Spinal cord (tissue), 10 donors: ENCODE results near the gene C1orf21. TPM values are rescaled to one million over a fixed set of nuclear protein-coding genes. Genes with fewer than 3 reads are reported as not detected.

Experiments used
- DNase-seq, 6 donors: peaks; one replicate each; pipeline versions ENCODE4 v3.0.0 to v3.0.0-alpha.2; 2013 to 2015; ENCODE audit warnings: low spot score in 6 of 6, low read depth in 4 of 6
- H3K27ac ChIP-seq: one replicate; pipeline ENCODE4 v1.5.1; 2013; ENCODE audit warnings: low read depth, low read length, control low read depth
- H3K27me3 ChIP-seq: one replicate; pipeline ENCODE4 v1.6.1; 2013; ENCODE audit warnings: low read length; ENCODE audit not compliant: control insufficient read depth, insufficient read depth
- H3K36me3 ChIP-seq: one replicate; pipeline ENCODE4 v1.6.1; 2013; ENCODE audit warnings: low read length; ENCODE audit not compliant: control insufficient read depth, insufficient read depth
- H3K4me1 ChIP-seq: one replicate; pipeline ENCODE4 v1.6.1; 2013; ENCODE audit warnings: low read length; ENCODE audit not compliant: control insufficient read depth, insufficient read depth
- H3K4me3 ChIP-seq: one replicate; pipeline ENCODE4 v1.5.1; 2013; ENCODE audit warnings: low read depth, low read length, control low read depth
- H3K9me3 ChIP-seq: one replicate; pipeline ENCODE4 v1.6.1; 2013; ENCODE audit warnings: low read length; ENCODE audit not compliant: control insufficient read depth, insufficient read depth
- WGBS: methylation state at CpG from one replicate; pipeline ENCODE4 v1.1.5; 2013; ENCODE audit warnings: missing lambda C conversion rate; ENCODE audit not compliant: insufficient coverage; 5-methylcytosine and 5-hydroxymethylcytosine counted together
- polyA plus RNA-seq, 2 donors: library from polyadenylated mRNA; unstranded; fragments of 120-200 nt; gene quantifications; one replicate each; pipeline ENCODE4 v1.2.1, GENCODE V29; 2013; ENCODE audit not compliant: insufficient read length in 2 of 2
- total RNA-seq, 2 donors: library from RNA; depleted of rRNA in 1 of 2; stranded (reverse); fragments of 120-200 nt in 1 of 2; fragments of >200 nt in 1 of 2; gene quantifications; one replicate each; pipeline versions ENCODE4 v1.2.3 to v1.2.4, GENCODE V29; 2013 to 2014
- donor health status: healthy.

C1orf21 gene
- total and polyA plus RNA-seq, 4 donors, result 17.6 to 55.5 (median 31.9) TPM

DNA sequence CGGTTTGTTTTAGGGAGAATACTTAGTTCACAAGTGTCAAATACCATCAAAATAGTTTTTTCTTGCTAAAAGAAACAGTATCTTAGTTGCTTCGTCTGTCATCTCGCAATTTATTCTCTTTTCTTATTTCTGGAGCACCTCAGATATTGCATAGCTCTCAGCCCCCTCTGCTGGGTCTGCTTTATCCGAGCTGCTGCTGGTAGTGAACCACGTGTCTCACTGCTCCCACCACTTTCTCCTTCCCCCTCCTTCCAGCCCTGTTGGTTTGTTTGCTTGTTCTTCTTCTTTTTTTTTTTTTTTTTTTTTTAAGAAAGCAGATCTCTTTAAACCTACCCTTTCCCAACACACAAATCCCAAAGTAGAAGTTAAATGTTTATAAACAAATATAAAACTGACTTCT lies 197.0 kb downstream of the C1orf21 start:
- no peaks in the 10 kb centered on the region for H3K36me3 ChIP-seq
- no peak overlapping the region for H3K27ac ChIP-seq
- H3K9me3 ChIP-seq, result no peaks in the 10 kb centered on the region
- WGBS, result 61% methylated on average over 2 of the region's 5 CpGs
- no peaks in the 10 kb centered on the region for H3K4me1 ChIP-seq
- peak in 1 of 6 donors; percentile 42 for DNase-seq
- H3K4me3 ChIP-seq, result no peak overlapping the region
- no peaks in the 10 kb centered on the region for H3K27me3 ChIP-seq

DNA sequence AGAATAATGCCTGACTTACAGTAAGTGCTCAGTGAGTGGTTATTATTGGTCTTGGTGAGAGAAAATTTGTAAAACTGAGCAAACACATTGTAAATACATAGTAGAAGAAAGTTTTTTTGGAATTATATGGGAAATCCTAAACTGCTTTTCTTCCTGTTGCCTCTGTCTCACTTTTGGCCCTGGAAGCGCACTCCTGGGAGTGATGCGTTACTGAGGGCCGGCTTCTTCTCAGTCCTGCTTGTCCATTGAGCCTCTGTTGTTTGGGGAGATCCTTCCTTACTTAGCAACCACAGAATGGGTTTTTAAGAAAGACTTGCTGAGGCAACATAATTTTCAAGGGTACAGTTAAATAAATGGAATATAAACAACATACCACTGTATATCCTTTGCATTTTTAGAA lies 201.9 kb downstream of the C1orf21 start:
- WGBS, result no CpG with 5 or more reads among the region's 3 CpGs
- Histone ChIP-seq H3K4me1 (no peaks in the 10 kb centered on the region), H3K27me3 (no peaks in the 10 kb centered on the region), H3K27ac (no peak overlapping the region), H3K36me3 (no peaks in the 10 kb centered on the region), H3K4me3 (no peak overlapping the region), H3K9me3 (no peaks in the 10 kb centered on the region)
- no peak for DNase-seq

DNA sequence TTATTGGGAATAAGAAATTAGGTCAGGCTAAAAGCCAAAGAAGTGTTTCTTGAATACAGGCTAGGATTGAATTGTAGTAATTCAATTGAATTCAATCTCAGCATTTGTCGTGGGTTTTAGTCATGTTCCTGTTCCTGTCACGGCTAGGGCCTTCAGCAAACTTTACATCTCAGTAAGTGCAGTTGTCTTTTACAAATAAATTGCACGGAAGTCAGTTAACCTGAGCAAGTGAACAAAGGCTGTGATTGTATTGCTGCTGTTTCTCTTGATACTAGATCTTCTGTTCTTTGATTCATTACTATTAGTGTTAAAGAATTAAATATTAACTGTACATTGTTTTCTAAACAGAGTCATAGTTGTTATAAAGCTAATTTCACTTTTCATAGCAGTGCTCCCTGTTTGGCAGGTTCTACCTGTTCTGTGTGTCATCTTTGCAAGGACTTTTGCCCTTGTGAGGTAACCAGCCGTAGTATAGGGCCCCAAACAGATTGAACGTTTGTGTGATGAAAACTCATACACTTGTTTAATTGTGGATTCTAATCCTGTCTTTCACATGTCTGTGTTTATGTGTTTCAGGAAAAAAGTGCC lies 203.4 kb downstream of the C1orf21 start:
- Histone ChIP-seq H3K27me3 (no peaks in the 10 kb centered on the region), H3K9me3 (no peaks in the 10 kb centered on the region), H3K4me1 (no peaks in the 10 kb centered on the region), H3K36me3 (no peaks in the 10 kb centered on the region), H3K27ac (no peak overlapping the region), H3K4me3 (no peak overlapping the region)
- DNase-seq, result no peak
- WGBS, result 87% methylated on average over 2 of the region's 5 CpGs

DNA sequence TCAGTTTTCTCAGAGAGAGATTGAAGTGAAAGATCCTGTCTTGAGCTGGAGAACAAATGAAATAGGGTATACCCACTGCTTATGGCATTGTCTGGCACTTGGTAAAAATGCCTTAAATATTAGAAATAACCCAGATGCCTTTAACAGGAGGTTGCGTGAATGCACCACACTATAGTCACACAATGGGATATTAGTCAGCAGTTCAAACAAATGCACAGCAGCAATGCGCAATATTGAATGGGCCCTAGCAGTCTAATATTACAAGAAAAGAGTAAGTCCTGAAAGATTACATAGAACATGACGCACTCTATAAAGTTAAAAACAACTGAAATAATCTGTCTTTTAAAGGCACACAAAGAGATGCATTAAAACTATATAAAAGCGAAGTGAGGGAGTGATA lies 206.8 kb downstream of the C1orf21 start:
- Histone ChIP-seq H3K4me3 (no peak overlapping the region), H3K4me1 (no peaks in the 10 kb centered on the region), H3K9me3 (no peaks in the 10 kb centered on the region), H3K27ac (no peak overlapping the region), H3K27me3 (no peaks in the 10 kb centered on the region), H3K36me3 (no peaks in the 10 kb centered on the region)
- WGBS, result no CpG with 5 or more reads among the region's 4 CpGs
- no peak for DNase-seq

DNA sequence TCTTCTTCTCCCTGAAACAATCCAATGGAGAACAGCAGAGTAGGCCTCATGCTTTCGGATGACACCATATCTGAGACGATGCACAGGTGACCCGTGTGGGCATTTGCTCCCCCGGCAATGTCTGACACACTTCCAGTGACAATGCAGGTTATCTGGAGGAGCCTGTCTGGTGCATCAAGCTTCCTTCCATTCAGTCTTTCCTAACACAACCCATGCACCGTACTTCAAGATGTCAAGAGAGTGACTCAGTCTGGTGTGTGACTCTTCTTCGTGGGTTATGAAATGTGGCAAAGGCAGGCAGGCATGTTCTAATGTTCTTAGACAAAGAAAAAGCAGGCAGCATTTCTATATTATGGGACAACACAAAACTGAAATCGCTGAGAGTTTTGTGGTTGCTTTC lies 208.8 kb downstream of the C1orf21 start:
- Histone ChIP-seq H3K36me3 (no peaks in the 10 kb centered on the region), H3K9me3 (no peaks in the 10 kb centered on the region), H3K4me1 (no peaks in the 10 kb centered on the region), H3K27me3 (no peaks in the 10 kb centered on the region), H3K27ac (no peak overlapping the region), H3K4me3 (no peak overlapping the region)
- no peak for DNase-seq
- WGBS, result 95% methylated on average over 6 of the region's 7 CpGs

DNA sequence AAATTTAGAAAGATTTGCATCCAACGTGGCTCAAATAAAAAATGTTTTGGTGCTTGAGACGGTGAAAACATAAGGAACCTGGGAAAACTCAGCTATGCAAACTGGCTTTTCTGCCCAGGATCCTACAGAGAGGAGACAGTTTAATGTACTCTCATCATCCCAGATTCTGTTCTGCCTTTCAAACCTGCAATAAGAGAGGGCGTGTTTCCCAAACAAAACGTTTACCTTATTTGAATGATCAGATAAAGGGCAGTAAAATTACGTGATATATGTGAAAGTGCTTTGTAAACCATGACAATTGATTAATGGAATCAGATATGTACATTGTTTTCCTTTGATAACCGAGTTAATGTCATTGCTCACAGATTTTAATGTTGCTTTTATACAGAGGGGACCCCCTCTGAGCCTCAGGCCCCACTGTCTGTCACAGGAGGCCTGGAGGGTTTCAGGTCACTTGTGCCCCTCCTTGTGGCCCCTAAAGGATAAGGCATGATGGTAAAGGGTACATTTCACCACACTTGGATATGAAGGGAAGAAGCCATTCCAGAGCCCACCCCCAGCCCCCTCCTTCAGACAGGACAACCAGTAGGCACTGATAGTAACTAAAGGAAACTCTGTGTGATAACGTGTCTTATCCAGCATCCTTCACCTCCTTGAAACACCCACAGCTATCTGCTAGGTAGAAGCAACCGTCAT lies 210.3 kb downstream of the C1orf21 start:
- WGBS, result 88% methylated on average over 4 of the region's 8 CpGs
- Histone ChIP-seq H3K9me3 (no peaks in the 10 kb centered on the region), H3K27me3 (no peaks in the 10 kb centered on the region), H3K4me1 (no peaks in the 10 kb centered on the region), H3K4me3 (no peak overlapping the region), H3K27ac (no peak overlapping the region), H3K36me3 (no peaks in the 10 kb centered on the region)
- no peak for DNase-seq

DNA sequence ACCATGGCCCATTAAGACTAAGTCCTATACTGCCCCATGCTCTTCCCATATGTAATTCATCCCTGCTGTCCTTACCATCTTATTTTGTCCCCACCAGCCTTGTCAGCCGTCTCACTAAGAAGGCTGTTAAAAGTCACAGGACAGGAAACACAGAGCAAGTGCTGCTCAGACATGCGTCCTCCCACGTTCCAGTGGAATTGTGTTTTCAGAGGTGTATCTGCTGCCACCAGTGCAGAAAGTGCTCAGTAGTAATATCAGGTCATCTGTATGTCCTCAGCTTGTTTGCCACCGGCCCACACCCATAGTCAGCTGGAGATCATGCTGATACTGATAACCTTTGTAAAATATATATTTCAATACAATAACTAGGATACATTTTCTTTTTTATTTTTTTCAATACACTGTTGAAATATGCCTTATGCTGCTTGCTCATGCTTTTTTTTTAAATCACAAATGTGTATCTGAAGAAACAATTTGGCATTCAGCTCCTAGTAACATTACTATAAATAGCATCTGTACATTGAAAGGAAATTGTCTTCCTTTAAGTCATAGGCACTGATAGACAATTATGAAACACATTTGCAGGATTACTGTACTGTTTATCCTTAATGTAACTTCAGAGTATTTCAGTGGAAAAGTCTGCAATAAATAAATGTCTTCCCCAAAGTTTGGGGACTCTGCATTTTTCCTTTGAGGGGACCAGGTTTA lies 211.0 kb downstream of the C1orf21 start:
- Histone ChIP-seq H3K4me3 (no peak overlapping the region), H3K9me3 (no peaks in the 10 kb centered on the region), H3K27me3 (no peaks in the 10 kb centered on the region), H3K36me3 (no peaks in the 10 kb centered on the region), H3K27ac (no peak overlapping the region), H3K4me1 (no peaks in the 10 kb centered on the region)
- 52% methylated on average over 3 of the region's 4 CpGs for WGBS
- peak in 1 of 6 donors; percentile 15 for DNase-seq

DNA sequence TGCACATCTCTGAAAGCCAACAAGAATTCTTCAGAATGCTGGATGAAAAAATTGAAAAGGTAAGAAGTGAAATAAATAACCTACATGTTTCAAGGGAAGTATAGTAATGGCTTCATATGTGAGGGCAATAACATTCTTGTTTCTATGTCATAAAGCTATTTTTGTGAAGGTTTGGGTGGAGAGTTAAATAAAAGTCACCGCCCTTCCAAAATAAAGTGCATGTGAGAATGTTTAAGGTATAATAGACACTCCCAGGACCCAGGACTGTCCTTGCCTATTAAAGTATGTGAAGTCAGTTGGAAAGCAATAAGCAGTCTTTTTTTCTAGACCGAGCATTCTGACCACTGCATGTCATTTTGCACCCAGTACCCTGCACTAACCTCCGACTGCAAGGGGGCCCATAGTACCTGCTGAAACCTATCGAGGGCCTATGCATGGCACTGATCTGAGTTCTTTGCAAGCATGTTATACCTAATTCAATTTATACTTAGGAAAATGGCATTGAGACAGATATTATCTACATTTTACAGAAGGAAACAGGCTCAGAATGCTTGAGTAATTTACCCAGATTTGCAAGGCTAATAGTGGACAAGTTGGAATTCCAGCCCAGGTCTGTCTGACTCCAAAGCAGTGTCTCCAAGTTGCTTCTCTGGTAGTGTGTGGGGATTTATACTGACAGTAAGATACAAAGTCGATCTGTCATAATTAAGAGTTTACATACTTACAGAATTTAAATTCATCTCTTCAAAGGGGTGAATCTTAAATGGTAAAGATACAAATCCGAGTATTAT lies 211.8 kb downstream of the C1orf21 start:
- Histone ChIP-seq H3K4me3 (no peak overlapping the region), H3K9me3 (no peaks in the 10 kb centered on the region), H3K27ac (no peak overlapping the region), H3K36me3 (no peaks in the 10 kb centered on the region), H3K4me1 (no peaks in the 10 kb centered on the region), H3K27me3 (no peaks in the 10 kb centered on the region)
- no peak for DNase-seq
- 100% methylated on average over 1 of the region's 6 CpGs for WGBS

DNA sequence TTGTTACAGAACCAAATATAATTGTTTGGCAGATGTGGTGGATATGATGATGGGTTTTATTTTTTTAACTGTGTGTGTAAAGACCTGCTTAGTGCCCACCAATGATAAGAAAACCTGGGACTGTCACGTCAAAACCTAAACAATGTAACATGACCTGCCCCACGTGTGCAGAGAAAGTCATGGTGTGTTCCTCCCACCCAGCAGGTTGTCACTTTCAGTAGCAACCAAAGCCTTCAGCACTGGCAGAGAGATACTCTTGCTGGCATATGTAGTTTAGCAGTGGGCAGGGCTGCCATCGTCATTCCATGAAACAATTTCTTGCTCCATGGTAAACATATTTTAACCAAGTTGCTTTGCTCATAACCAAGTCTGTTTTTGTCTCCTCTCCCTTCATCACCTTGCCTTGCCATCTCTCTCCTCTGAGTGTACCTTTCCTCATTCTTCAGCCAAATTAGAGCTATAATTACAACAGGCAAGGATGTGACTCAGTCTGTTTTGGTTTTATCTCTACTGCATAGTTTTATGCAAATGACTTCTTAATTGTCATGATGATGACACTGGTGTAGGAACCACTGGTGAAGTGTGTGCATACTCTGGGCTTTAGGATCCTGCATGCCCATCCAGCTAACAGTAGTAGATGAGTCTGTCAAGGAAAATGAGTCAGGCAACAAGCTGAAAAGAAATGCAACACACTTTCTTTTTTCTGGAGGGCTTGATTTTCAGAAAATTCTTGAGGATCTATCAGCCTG lies 217.5 kb downstream of the C1orf21 start:
- WGBS, result 60% methylated on average over 1 of the region's 3 CpGs
- no peak overlapping the region for H3K4me3 ChIP-seq
- no peaks in the 10 kb centered on the region for H3K4me1 ChIP-seq
- H3K27ac ChIP-seq, result no peak overlapping the region
- H3K9me3 ChIP-seq, result no peaks in the 10 kb centered on the region
- H3K36me3 ChIP-seq, result no peaks in the 10 kb centered on the region
- DNase-seq, result no peak
- H3K27me3 ChIP-seq, result no peaks in the 10 kb centered on the region
